Activated CD4-positive, alpha-beta T cell treated with anti-CD3 and anti-CD28 coated beads, Interleukin-2, amount 50 U/mL, for 24 hours (primary cell): ENCODE measurements around the gene C6orf52.

Source experiments
- DNase-seq, 2 donors: peaks; one replicate each; pipeline ENCODE4 v3.0.0-alpha.2; 2020; ENCODE audit warnings: low read depth in 1 of 2, low spot score in 1 of 2

C6orf52 gene

GRCh38 chr6:10658910-10659698 is 35.3 kb downstream of the C6orf52 start:
- no peak for DNase-seq

- no peak for DNase-seq
These were observed 38.8 kb downstream of the C6orf52 start for GRCh38 chr6:10655508-10656055.

- no peak for DNase-seq
These were observed 50.2 kb downstream of the C6orf52 start for GRCh38 chr6:10644225-10644624.

GRCh38 chr6:10643201-10643651 is 51.2 kb downstream of the C6orf52 start:
- DNase-seq = no peak

- no peak for DNase-seq
These were observed 52.9 kb downstream of the C6orf52 start for GRCh38 chr6:10641528-10641927.

GRCh38 chr6:10640412-10640811 is 54.0 kb downstream of the C6orf52 start:
- no peak for DNase-seq

GRCh38 chr6:10633216-10633615 is 61.2 kb downstream of the C6orf52 start:
- no peak for DNase-seq

- no peak for DNase-seq
These were observed 64.2 kb downstream of the C6orf52 start for GRCh38 chr6:10630178-10630577.

GRCh38 chr6:10627800-10628199 is 66.6 kb downstream of the C6orf52 start:
- DNase-seq = no peak

- DNase-seq = no peak
These were observed 68.2 kb downstream of the C6orf52 start for GRCh38 chr6:10626154-10626741.

GRCh38 chr6:10624836-10625235 is 69.6 kb downstream of the C6orf52 start:
- DNase-seq = no peak

GRCh38 chr6:10621847-10622246 is 72.6 kb downstream of the C6orf52 start:
- no peak for DNase-seq
